ENCODE results near the gene PRPS2.
A peak's percentile ranks its signal among the peaks of the same experiment; 100 is the strongest.

The PRPS2 gene

GRCh38 chrX:12814420-12814819, 23.2 kb downstream of the PRPS2 start:
- peak; percentile 69 for DNase-seq (ENCODE audit: low read depth, low spot score)

GRCh38 chrX:12817528-12817927, 26.3 kb downstream of the PRPS2 start:
- DNase-seq (ENCODE audit: low read depth, low spot score), result no peak

GRCh38 chrX:12819222-12819621, 28.0 kb downstream of the PRPS2 start:
- no peak for DNase-seq (ENCODE audit: low read depth, low spot score)

GRCh38 chrX:12820737-12821136, 29.5 kb downstream of the PRPS2 start:
- no peak for DNase-seq (ENCODE audit: low read depth, low spot score)

GRCh38 chrX:12824944-12825343, 33.7 kb downstream of the PRPS2 start:
- DNase-seq (ENCODE audit: low read depth, low spot score), result no peak

- DNase-seq (ENCODE audit: low read depth, low spot score), result peak; percentile 81
These were observed 34.6 kb downstream of the PRPS2 start for GRCh38 chrX:12825801-12826200.

- no peak for DNase-seq (ENCODE audit: low read depth, low spot score)
These were observed 52.0 kb downstream of the PRPS2 start for GRCh38 chrX:12843061-12843667.

GRCh38 chrX:12843668-12844279, 52.6 kb downstream of the PRPS2 start:
- DNase-seq (ENCODE audit: low read depth, low spot score), result no peak

GRCh38 chrX:12844319-12844718, 53.1 kb downstream of the PRPS2 start:
- no peak for DNase-seq (ENCODE audit: low read depth, low spot score)

- DNase-seq (ENCODE audit: low read depth, low spot score), result no peak
These were observed 74.1 kb downstream of the PRPS2 start for GRCh38 chrX:12865359-12865758.

GRCh38 chrX:12866451-12867377, 75.5 kb downstream of the PRPS2 start, which contains the start of gene TLR7:
Gene TLR7 (plus strand): TSS chrX:12867072. CDS start chrX:12867579, 507 bp downstream.
- DNase-seq (ENCODE audit: low read depth, low spot score), result no peak

GRCh38 chrX:12867685-12868084, 76.5 kb downstream of the PRPS2 start:
- DNase-seq (ENCODE audit: low read depth, low spot score), result no peak

GRCh38 chrX:12868747-12869146, 77.5 kb downstream of the PRPS2 start:
- no peak for DNase-seq (ENCODE audit: low read depth, low spot score)

- DNase-seq (ENCODE audit: low read depth, low spot score), result no peak
These were observed 80.0 kb downstream of the PRPS2 start for GRCh38 chrX:12871257-12871656.

- no peak for DNase-seq (ENCODE audit: low read depth, low spot score)
These were observed 81.5 kb downstream of the PRPS2 start for GRCh38 chrX:12872741-12873140.
